HL-60 (cell line): Measurements from ENCODE around the gene NKX6-2.

Experiments used
- DNase-seq, 2 experiments: peaks; one replicate each; pipeline ENCODE4 v3.0.0-alpha.2; 2010 to 2020; ENCODE audit warnings: low read depth in 1 of 2, low spot score in 1 of 2
- H3K27ac ChIP-seq: fragments of 250-450 bp; sonication (Bioruptor Pico); replicated peaks from 2 replicates; pipeline ENCODE4 v1.5.1; 2020; ENCODE audit warnings: mild to moderate bottlenecking, moderate library complexity
- H3K27me3 ChIP-seq: fragments of 250-450 bp; sonication (Bioruptor Pico); 2 replicates; pipeline ENCODE4 v1.5.1; 2021; ENCODE audit warnings: mild to moderate bottlenecking, moderate library complexity; ENCODE audit not compliant: insufficient read depth, poor library complexity, severe bottlenecking
- H3K4me3 ChIP-seq: replicated peaks from 2 replicates; pipeline ENCODE4 v1.5.1; 2011; ENCODE audit warnings: mild to moderate bottlenecking, control low read depth, low read length; ENCODE audit not compliant: insufficient read depth
- GABPA ChIP-seq: IDR thresholded peaks from 2 replicates; pipeline ENCODE4 v1.6.1; 2012; ENCODE audit warnings: low read depth
- POLR2AphosphoS5 ChIP-seq: IDR thresholded peaks from 2 replicates; pipeline ENCODE4 v1.6.1; 2012; ENCODE audit warnings: low read depth
- SPI1 ChIP-seq: IDR thresholded peaks from 2 replicates; pipeline ENCODE4 v1.6.1; 2012; ENCODE audit warnings: low read depth, mild to moderate bottlenecking, borderline replicate concordance
- TF ChIP-seq, protein P1 (sequence below): IDR thresholded peaks from 2 replicates; pipeline ENCODE4 v1.6.1; 2012; ENCODE audit warnings: low read depth; ENCODE audit not compliant: insufficient replicate concordance
- TF ChIP-seq, protein P2 (sequence below): IDR thresholded peaks from one replicate; pipeline ENCODE4 v1.5.1; 2011; ENCODE audit warnings: low read length, control low read depth, inconsistent platforms; ENCODE audit not compliant: insufficient read depth

Gene NKX6-2

DNA sequence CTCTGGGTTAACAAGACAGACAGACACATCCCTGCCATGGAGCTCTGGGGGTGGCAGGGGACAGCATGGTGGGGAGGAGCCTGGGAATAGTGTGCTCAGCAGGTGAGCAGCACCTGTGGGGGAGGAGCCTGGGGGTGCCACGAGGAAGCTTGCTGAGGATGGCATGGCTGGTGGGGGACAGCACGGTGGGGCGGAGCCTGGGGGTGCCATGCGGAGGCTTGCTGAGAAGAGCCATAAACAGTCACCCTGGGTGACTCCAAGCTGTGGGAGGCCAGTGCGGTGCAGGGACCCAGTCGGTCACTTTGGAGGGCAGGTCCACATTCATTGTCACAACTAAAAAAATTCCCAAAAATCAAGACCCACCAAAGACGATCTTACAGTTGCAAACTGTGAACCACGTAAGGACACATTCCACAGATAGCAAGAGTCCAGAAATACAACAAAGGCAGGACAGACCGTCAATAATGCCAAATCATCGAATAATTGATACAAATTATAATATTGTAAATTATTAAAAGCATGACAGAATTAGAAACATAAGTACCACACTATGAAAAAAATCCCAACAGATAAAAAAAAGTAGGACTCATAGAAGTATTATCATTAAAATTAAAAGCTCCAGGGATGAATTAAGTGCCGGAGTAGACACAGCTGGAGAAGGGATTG lies 24.4 kb downstream of the NKX6-2 start:
- H3K4me3 ChIP-seq, result no peak overlapping the region
- no peaks in the 10 kb centered on the region for H3K27me3 ChIP-seq
- DNase-seq, result no peak
- TF ChIP-seq, protein P1, sequence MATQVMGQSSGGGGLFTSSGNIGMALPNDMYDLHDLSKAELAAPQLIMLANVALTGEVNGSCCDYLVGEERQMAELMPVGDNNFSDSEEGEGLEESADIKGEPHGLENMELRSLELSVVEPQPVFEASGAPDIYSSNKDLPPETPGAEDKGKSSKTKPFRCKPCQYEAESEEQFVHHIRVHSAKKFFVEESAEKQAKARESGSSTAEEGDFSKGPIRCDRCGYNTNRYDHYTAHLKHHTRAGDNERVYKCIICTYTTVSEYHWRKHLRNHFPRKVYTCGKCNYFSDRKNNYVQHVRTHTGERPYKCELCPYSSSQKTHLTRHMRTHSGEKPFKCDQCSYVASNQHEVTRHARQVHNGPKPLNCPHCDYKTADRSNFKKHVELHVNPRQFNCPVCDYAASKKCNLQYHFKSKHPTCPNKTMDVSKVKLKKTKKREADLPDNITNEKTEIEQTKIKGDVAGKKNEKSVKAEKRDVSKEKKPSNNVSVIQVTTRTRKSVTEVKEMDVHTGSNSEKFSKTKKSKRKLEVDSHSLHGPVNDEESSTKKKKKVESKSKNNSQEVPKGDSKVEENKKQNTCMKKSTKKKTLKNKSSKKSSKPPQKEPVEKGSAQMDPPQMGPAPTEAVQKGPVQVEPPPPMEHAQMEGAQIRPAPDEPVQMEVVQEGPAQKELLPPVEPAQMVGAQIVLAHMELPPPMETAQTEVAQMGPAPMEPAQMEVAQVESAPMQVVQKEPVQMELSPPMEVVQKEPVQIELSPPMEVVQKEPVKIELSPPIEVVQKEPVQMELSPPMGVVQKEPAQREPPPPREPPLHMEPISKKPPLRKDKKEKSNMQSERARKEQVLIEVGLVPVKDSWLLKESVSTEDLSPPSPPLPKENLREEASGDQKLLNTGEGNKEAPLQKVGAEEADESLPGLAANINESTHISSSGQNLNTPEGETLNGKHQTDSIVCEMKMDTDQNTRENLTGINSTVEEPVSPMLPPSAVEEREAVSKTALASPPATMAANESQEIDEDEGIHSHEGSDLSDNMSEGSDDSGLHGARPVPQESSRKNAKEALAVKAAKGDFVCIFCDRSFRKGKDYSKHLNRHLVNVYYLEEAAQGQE, result no peak
- TF ChIP-seq, protein P2, sequence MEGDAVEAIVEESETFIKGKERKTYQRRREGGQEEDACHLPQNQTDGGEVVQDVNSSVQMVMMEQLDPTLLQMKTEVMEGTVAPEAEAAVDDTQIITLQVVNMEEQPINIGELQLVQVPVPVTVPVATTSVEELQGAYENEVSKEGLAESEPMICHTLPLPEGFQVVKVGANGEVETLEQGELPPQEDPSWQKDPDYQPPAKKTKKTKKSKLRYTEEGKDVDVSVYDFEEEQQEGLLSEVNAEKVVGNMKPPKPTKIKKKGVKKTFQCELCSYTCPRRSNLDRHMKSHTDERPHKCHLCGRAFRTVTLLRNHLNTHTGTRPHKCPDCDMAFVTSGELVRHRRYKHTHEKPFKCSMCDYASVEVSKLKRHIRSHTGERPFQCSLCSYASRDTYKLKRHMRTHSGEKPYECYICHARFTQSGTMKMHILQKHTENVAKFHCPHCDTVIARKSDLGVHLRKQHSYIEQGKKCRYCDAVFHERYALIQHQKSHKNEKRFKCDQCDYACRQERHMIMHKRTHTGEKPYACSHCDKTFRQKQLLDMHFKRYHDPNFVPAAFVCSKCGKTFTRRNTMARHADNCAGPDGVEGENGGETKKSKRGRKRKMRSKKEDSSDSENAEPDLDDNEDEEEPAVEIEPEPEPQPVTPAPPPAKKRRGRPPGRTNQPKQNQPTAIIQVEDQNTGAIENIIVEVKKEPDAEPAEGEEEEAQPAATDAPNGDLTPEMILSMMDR, result no peak
- TF ChIP-seq GABPA (no peak), POLR2AphosphoS5 (no peak), SPI1 (no peak)
- H3K27ac ChIP-seq, result no peak overlapping the region

DNA sequence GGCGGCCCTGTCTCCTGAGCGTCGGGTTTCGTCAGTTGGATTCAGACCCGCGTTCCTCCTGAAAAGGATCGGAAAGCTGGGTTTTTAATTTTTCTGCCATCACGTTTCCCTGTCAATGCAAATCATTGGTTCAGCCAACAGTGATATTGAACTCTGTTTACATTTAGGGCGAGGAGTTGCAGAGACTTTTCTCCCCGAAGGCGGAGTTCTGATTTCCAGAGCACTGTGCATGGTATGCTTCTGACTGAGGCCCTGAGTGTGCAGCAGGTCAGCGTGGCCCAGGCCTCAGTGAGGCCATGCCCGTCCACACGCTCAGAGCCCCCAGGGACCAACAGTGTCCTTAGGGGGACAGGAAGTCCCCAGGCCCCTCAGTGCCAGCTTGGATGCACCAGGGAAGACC lies 27.1 kb downstream of the NKX6-2 start:
- Histone ChIP-seq H3K27ac (no peak overlapping the region), H3K27me3 (no peaks in the 10 kb centered on the region), H3K4me3 (no peak overlapping the region)
- DNase-seq, result no peak
- TF ChIP-seq GABPA (no peak), SPI1 (no peak), POLR2AphosphoS5 (no peak)
- TF ChIP-seq, protein P1, result no peak
- TF ChIP-seq, protein P2, result no peak

DNA sequence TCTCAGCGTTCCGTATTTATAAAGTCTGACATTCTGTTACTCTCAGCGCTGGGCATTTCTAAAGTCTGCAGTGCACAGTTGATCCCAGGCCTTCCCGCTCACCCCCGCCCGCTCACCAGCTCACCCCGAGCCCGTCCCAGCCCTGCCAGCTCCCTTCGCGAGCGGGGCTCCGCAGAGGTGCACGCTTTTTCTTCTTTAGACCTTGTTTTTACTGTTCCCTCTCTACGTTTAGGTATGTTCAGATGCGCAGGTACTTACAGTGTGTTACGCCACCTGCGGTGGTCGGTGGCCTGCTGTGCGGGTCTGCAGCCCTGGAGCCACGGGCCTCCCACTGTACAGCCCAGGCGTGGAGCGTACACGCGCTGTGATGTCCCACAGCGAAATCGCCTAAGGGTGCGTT lies 28.8 kb downstream of the NKX6-2 start:
- Histone ChIP-seq H3K27me3 (no peaks in the 10 kb centered on the region), H3K27ac (no peak overlapping the region), H3K4me3 (no peak overlapping the region)
- TF ChIP-seq, protein P1, result no peak
- TF ChIP-seq, protein P2, result no peak
- no peak for TF ChIP-seq POLR2AphosphoS5
- TF ChIP-seq GABPA, result no peak
- TF ChIP-seq SPI1, result no peak
- DNase-seq, result no peak
